GM18867 (cell line): ENCODE measurements around the gene HS3ST3B1.

Source experiments
- ATAC-seq: cut with Tn5 transposase; IDR thresholded peaks from one replicate; pipeline ENCODE4 v1.9.1; 2021; ENCODE audit warnings: mild to moderate bottlenecking, moderate library complexity; ENCODE audit not compliant: unreplicated experiment

Gene HS3ST3B1

DNA sequence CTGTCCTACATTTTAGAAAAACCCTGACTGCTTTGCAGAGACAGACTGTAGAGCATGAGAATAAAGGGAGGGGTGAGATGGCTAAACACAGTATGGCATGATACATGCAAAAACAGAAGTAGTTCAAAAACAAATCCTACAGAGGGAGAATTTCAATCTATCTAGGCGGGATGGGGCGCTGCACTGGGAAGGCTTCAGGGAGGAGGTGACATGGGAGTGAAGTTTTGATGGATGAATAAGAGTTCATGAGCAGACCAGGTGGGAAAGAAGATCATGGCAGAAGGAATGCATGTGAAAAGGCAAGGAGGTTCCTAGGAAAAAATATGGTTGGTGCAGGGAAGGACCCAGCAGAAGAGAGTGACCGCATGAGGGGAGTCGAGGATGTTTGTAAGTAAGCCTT, 19.2 kb downstream of the HS3ST3B1 start:
- no peak for ATAC-seq

DNA sequence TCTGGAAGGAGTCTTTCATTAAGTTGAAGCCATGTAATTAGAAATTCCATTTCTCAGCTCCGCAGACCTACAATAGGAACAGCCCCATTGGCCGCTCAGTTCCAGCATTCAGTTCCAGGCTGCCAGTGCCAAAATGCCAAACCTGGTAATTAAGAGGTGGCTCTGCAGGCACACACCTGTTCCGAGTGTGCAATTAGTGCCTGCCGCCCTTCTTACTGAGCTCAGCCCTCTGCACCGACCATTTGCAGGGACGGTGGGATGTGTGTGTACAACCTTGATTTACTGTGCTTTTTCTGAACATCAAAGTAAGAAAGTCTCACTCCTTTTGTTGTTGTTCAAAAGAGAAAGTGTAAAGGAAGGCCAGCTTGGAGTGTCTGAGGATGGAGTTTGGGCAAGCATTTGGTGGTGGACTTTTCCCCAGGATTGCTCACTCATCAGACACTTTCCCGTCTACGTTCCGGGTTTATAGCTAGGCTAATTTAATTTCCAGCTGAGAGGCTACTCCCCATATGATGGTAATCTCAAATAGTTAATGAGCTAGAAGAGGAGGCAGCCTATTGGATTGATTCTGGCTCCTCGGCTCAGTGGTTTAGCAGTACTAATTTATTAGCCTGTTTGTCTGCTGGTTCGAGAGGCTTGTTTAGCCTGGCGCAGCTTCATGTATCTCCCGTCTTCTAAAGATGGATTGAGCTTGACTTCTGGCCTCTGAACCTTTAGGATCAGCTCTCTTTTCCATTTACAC, 20.0 kb downstream of the HS3ST3B1 start:
- no peak for ATAC-seq

DNA sequence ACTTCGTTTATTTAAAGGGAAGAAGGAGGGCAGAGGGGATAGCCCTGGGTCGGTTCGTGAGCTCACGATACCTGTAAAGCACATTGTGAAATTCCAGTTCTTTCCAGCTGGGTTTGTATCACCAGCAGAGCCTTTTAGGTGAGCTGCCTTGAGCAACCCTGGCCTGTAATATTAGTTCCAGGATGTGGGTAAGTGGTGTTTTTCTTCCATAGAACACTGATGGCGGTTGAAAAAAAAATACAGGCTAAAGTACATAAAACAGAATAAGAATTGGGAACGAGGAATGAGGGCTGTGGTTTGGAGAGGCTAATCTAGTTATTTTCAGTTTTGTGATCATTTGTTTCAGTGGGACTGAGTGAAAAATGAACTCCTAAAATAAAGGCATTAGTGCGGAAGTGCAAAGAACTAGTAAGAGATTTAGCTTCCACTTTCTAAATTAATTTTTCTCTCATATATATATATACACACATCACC, 20.6 kb downstream of the HS3ST3B1 start:
- no peak for ATAC-seq

DNA sequence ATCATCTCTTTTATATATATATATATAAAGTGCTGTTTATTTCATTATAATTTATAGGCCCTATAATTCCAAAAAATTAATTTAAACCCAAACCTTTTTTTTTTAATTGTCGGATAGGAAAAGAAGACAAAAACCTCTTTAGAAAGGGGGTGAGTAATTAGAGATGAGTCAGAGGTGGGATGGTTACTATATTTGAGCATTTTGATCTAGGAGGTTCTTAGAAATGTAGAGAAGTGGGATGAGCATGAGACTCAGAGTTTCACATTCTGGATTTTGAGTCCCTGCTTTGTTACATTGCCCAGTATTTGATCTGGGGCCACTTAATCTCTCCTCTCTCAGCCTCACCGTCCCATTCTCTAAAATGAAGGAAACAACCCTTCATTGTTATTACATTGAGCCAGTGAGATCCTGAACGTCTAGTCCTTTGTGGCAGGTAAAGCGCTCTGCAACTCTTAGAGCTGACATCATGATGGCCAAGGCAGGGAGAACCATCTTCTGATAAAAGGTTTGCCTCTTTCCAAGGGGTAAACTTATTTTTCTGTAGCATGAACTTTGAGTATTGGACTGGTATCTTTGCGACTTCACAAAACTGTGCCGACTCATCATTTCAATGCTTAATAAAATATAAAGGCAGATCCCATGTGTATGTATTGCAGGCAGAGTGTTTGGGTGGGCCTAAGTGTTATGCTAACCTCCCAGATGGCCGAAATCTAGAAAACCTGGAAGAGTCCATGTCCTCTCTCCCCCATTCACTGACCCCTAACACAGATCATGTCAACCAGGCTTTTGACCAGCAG, 21.3 kb downstream of the HS3ST3B1 start:
- no peak for ATAC-seq

DNA sequence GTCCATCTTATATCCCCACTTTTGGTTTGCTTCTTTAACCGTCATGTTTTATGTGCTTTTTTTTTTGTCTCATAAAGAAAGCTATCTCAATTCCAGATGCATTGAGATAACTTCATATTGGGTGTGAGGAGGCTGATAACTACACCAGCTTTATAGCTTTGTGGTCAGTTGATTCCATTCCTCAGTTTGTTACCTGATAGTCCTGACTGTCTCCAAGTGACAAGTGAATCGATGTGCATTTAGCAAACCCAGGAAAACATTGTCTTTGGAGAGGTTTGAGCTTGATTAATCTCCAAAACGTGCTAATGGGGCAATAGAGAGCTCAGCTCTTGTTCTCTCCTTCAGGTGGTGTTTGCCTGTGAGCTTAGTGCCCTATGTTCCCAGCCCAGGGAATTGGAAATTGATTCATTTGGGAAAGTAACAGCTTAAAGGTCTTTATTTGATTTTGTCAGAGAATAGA, 22.7 kb downstream of the HS3ST3B1 start:
- no peak for ATAC-seq

- no peak for ATAC-seq
Observed at GRCh38 chr17:14325618-14326167, 24.8 kb downstream of the HS3ST3B1 start.

GRCh38 chr17:14329900-14330491, 29.1 kb downstream of the HS3ST3B1 start:
- ATAC-seq, result no peak

DNA sequence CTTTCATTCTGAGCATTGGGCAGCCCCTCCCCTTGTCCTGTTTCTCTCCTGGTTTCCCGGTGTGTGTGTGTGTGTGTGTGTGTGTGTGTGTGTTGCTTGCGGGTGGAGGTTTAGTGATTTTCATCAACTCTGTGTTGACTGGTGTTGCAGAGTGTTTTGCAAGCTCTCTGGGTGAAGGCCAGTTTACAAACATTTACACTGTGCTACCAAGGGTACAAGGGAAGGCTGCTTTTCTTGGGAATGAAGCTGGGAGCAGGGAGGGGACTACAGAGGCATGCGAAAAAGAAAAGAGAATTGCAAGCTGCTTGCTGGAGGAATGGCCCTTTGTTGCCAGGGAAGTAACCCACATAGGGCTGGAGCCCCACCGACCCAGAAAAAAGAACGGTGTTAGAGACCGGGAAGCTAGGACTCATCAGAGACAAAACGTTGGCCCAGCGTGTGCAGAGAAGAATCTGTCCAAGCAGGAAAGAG, 29.6 kb downstream of the HS3ST3B1 start:
- no peak for ATAC-seq

DNA sequence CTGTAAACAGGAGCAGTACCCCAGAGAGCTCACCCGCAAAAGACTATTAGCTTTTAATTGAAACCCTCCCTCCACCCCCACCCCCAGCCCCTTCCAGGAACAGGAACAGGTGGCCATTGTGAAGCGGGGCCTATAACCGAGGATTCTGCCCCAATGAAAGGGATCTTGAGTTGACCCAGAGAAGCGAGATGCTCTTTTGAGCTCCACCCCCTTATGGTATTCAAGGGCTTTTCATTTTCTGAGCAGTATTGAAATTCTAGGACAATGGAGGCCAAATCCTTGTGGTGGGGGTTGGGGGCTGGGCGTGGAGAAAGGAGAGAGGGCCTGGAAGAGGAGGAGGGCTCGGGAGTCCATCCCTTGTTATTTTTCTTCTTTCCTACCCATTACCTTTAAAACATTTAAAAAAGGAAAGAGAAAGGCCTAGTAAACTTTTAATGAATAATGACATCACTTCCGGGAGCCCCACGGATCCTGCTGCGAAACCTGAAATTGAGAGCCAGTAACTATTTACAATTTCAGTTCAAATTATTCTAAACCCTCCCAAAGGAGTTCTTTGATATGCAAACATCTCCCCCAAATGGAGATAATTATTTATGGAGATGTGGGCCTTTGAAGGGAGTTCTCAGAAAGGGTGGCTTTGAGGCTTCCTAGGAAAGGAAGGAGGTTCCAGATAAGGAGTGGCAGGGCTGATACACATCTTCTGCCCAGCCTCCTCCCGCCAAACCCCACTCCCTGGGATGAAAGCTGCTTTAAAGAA, 30.5 kb downstream of the HS3ST3B1 start:
- no peak for ATAC-seq

DNA sequence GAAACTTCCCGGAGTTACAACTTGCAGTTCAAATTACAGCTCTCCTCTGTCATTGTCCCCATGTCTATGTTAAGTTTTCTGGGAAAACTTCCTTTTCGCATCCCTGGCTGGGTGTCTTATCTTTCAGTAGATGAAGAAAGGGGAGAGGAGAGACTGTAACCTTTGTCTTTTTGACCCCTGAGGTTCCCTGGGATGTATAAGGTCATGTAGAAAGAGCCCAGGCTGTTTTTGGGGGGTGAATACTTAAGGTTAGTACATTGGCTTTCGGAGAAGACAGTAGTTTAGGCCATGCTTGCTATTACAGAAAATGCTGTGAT, 31.1 kb downstream of the HS3ST3B1 start:
- no peak for ATAC-seq

DNA sequence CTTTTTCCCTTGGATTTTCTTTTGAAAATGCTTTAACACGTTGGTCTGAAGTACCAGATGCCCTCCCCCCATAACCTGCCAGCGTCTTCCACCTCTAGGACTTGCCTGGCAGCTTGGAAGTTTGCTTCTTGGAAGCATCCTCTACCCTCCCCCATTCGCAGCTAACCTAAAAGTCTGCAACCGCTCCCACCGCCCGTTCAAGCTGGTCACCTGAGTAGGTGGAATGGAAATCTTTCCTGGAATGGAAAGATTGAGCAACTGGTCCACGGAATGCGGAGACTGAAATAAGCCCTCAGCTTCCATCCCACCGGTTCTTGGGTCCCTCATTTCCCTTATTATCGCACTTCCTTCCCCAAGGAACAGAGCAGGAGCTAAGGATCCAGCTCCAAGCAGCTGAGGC, 31.4 kb downstream of the HS3ST3B1 start:
- ATAC-seq, result no peak

- ATAC-seq, result no peak
Observed at GRCh38 chr17:14333506-14333905, 32.6 kb downstream of the HS3ST3B1 start.

GRCh38 chr17:14334276-14334840, 33.5 kb downstream of the HS3ST3B1 start:
- ATAC-seq, result no peak

DNA sequence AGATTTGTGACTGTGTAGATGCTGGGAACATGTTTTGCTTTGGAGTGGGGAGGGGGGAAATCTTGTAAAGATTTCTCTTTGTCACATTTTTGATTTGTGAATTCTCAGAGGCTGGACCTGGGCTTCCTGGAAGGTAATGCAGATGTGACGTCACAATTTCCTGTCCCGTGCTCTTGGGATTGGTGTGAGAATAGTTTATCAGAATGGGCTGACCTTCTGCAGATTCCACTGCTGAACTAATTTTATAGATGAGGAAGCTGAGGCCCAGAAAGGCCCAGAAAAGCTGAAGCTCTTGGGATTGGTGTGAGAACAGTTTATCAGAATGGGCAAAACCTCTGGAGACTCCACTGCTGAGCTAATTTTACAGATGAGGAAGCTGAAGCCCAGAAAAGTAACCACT, 34.0 kb downstream of the HS3ST3B1 start:
- ATAC-seq, result no peak

DNA sequence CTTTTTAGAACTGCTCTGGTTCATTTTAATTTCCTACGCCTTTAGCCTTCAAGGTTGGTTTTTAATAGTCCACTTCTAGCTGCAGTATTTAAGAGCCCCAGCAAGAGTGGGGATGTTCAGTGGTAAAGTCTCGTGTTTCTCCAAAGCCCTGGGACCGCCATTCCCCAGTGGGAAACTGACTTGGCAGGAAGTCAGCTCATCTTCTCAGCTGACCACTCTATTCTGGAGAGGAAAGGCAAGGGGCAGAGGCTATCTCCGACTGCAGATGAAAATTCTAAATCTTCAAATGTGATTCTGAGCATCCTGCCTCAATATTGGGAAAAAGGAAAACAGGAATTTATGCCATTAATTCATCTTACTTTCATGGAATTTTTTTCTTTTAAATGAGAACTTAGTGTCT, 35.5 kb downstream of the HS3ST3B1 start:
- no peak for ATAC-seq

DNA sequence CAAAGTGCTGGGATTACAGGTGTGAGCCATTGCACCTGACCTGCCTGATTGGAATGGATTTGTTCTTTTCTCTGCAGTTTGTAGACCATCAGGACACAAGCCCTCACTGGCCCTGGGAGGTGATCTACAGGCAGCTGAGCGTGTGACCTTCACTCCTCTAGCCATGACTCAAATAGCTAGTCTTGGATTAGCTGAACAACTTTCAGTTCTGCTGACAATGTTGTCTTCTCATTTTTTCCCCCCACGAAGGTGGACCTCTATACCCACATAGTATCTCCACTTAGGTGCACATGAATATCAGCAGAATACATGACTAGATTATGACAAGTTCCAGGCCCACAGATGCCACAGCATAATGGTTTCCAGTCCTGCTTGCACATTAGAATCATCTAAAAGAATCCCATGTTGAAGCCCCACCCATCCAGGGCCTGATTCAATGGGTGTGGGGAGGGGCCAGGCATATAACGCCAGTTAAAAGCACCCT, 36.8 kb downstream of the HS3ST3B1 start:
- peak; percentile 78 for ATAC-seq

GRCh38 chr17:14340857-14341754, 40.2 kb downstream of the HS3ST3B1 start:
- ATAC-seq, result no peak

GRCh38 chr17:14341866-14342265, 41.0 kb downstream of the HS3ST3B1 start:
- ATAC-seq, result no peak

GRCh38 chr17:14346801-14347200, 45.9 kb downstream of the HS3ST3B1 start:
- no peak for ATAC-seq
